Activated T-cell treated with anti-CD3 and anti-CD28 coated beads for 24 hours (primary cell): ENCODE results near the gene DCC.

Experiments used
- DNase-seq: peaks from one replicate; pipeline ENCODE4 v3.0.0-alpha.2; 2020; ENCODE audit warnings: low read depth

DCC gene

GRCh38 chr18:52339891-52340371 lies at the start of gene DCC:
Gene DCC (plus strand): TSS chr18:52340197. CDS start chr18:52340788, 591 bp downstream.
- DNase-seq: no peak

GRCh38 chr18:52310651-52311050 lies 29.3 kb upstream of the DCC start:
- DNase-seq: no peak

GRCh38 chr18:52311331-52311730 lies 28.7 kb upstream of the DCC start:
- DNase-seq: no peak

GRCh38 chr18:52312346-52312745 lies 27.7 kb upstream of the DCC start:
- no peak for DNase-seq

- DNase-seq: no peak
Measured at GRCh38 chr18:52313213-52313612, 26.8 kb upstream of the DCC start.

- DNase-seq: no peak
Measured at GRCh38 chr18:52319424-52319983, 20.5 kb upstream of the DCC start.

GRCh38 chr18:52322307-52322706 lies 17.7 kb upstream of the DCC start:
- no peak for DNase-seq

GRCh38 chr18:52323802-52324201 lies 16.2 kb upstream of the DCC start:
- no peak for DNase-seq

GRCh38 chr18:52325997-52326396 lies 14.0 kb upstream of the DCC start:
- no peak for DNase-seq

GRCh38 chr18:52333860-52334259 lies 6.1 kb upstream of the DCC start:
- DNase-seq: no peak

- no peak for DNase-seq
Measured at GRCh38 chr18:52334307-52334706, 5.7 kb upstream of the DCC start.

GRCh38 chr18:52334896-52335295 lies 5.1 kb upstream of the DCC start:
- no peak for DNase-seq

- no peak for DNase-seq
Measured at GRCh38 chr18:52337276-52337675, 2.7 kb upstream of the DCC start.

- no peak for DNase-seq
Measured at GRCh38 chr18:52340406-52341102, 557 bp downstream of the DCC start.

GRCh38 chr18:52341103-52341432 lies 1.1 kb downstream of the DCC start:
- DNase-seq: no peak

- no peak for DNase-seq
Measured at GRCh38 chr18:52341608-52342381, 1.8 kb downstream of the DCC start.

GRCh38 chr18:52342456-52342855 lies 2.5 kb downstream of the DCC start:
- no peak for DNase-seq

- no peak for DNase-seq
Measured at GRCh38 chr18:52343138-52343537, 3.1 kb downstream of the DCC start.

- no peak for DNase-seq
Measured at GRCh38 chr18:52343731-52344340, 3.8 kb downstream of the DCC start.

- DNase-seq: no peak
Measured at GRCh38 chr18:52344881-52345280, 4.9 kb downstream of the DCC start.

GRCh38 chr18:52345428-52345827 lies 5.4 kb downstream of the DCC start:
- no peak for DNase-seq

GRCh38 chr18:52348209-52348608 lies 8.2 kb downstream of the DCC start:
- no peak for DNase-seq

- DNase-seq: no peak
Measured at GRCh38 chr18:52349498-52349897, 9.5 kb downstream of the DCC start.
